ENCODE measurements around the gene EAF1.
"Not testable (repeated sequence)": the region's sequence is repeated elsewhere in the genome, so short reads cannot be mapped to it uniquely, and the experiment has no call there.

EAF1 gene

GRCh38 chr3:15453501-15453900 lies 26.1 kb downstream of the EAF1 start:
- no peak for DNase-seq

GRCh38 chr3:15453991-15454625 lies 26.7 kb downstream of the EAF1 start:
- no peak for DNase-seq

DNA sequence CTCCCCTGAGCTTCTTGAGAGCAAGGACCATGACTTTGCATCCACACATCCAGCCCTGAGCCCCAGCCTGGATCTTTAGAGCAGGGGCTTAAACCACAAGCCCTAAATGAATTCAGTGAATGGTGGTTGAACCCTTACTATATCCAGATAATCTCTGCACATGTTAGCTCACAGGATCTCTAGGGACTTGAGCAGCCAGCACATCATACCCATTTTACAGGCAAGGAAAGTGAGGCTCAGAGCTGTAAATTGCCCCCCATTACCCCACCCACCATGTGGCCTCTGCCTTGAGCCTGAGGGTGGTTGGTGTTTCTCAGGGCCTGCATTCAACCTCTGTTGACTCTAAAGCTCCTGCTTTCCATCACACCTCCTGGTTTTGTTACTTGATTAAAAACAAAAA lies 27.6 kb downstream of the EAF1 start:
- DNase-seq: no peak

DNA sequence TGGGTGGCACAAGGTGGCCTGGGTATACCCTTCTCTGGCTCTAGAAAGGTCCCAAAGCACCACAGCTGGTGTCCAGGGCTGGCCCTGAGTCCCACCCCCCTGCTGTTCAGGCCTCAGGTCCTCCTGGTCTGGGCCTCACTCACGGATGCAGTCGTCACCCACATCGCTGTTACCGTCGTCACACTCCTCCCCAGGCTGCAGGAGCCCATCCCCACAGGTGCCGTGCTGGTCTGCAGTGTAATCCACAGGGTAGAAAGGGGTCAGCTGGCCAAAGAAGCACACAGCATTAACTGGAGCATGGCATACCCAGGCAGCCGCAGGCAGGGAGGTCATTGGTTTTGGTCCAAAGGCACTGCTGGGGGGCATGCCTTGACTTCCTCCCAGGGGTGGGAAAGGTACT lies 28.4 kb downstream of the EAF1 start:
- DNase-seq: no peak

- no peak for DNase-seq
Measured at GRCh38 chr3:15456321-15456720, 28.9 kb downstream of the EAF1 start.

- not testable (repeated sequence) for DNase-seq
Measured at GRCh38 chr3:15456915-15457314, 29.5 kb downstream of the EAF1 start.

DNA sequence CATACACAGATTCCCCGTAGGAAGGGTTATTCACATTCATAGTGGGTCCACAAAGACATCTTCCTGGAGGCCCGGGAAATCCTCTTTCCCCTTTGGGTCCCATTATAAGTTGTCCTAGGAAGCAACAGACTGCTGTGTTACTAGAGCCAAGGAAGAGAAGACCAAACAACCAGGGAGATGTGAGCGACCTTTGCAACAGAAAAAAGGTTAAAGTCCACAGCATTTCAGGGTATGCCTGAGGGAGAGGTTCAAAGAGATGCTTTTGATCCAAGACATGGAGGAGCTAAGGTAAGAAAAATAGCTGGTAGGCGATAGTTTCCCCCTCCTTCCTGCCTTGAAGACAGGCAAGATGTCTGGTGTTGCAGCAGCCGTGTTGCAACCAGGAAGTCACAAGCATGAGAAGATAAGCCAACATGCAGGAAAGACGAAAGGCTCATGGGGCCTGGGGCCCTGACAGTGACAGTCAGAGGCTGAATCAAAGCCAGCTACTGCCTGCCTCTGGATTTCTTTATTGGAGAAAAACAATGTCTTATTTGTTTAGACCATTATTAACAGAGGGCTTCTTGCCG lies 30.9 kb downstream of the EAF1 start:
- no peak for DNase-seq

GRCh38 chr3:15460891-15461531 lies 33.6 kb downstream of the EAF1 start:
- DNase-seq: no peak

- no peak for DNase-seq
Measured at GRCh38 chr3:15462451-15462850, 35.1 kb downstream of the EAF1 start.

DNA sequence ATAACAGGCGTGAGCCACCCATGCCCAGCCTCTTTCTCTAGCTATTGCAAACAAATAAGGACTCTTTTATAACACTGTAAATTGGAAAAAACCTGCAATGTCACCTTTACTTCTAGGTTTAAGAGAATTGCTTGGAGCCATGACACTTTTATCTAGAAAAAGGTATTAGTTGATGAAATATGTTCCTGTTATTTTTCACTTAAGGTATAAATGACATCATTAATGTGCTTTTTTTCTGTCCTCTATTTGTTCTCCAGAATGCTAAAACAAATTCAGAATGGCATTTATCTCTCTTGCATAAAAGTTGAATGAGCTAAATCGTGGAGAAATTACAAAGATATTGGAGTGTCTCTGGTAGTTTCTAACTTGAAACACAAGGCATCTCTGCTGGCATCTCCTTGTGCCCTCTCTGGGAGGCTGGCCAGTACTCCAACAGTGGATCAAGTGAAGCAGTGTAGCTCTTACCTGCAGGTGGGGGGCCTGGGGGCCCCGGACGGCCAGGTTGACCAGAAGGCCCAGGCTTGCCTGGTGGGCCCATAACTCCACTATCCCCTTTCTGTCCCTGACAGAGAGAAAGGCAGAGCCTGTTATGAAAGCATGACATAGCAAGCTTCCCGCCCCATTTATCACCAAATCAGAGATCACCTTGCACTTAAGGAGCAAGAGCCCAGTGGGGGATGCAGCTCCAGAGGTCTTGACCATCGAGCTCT lies 38.6 kb downstream of the EAF1 start:
- DNase-seq: no peak

DNA sequence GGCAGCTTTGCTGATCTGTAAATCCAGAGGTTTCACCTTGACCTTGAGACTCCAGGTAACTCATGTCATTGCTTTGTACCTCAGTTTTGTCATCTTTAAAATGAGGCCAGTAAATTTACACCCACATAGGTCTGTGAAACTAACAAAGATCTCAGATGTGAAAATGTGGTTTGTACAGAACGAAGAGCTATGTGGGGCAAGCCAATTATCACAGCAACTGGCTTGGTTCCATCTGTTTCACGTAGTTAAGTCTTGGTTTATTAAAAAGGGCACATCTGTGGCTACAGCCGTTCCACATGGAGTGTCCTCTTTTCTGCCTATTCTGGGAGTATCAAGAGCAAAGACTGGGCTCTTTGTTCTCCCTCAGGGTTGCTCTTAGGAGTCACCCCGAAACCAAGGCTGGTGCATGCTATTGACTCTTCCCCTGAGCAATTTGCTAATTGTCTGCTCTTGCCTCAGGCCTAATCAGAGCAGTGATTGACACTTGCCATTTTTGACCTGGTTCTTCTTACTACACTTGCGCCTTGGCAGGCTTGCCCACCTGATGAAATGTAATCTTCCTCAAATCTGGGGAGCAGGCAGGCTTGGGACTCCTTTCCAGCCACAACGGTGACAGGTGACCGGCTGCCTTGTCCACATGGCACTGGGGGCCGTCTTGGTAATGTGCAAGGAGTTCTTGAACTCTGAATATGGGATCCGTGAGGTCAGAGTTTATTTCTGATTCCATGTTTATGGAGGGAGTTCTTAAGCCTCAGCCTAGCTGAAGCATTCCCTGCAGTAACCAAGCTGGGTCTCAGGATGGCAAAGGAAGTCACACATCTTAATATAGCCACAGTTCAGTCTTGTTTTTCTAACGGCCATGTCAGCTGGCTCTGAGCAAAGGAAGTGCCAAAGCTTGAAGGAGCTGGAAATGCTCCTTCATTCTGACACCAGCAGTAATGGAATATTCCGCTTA lies 40.1 kb downstream of the EAF1 start:
- DNase-seq: no peak

DNA sequence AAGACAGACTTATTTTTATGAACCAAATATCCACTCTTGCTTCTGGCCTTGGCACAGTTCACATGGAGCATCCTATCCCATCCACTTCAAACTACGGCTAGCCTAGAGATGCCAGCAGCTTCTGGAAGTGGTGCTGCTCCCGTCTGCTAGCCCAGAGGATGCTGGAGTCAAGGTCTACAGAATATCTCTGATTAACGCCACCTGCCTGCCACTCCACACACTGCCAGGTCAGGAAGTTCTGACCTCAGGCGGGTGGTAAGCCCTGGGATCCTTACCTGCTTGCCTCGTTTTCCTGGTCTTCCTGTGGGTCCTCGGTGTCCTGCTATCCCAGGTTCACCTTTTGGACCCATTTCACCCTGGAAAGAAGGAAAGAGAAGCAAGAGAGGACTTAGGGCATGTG lies 42.9 kb downstream of the EAF1 start:
- DNase-seq: no peak

GRCh38 chr3:15470849-15471248 lies 43.5 kb downstream of the EAF1 start:
- no peak for DNase-seq

GRCh38 chr3:15471861-15472260 lies 44.5 kb downstream of the EAF1 start:
- no peak for DNase-seq

DNA sequence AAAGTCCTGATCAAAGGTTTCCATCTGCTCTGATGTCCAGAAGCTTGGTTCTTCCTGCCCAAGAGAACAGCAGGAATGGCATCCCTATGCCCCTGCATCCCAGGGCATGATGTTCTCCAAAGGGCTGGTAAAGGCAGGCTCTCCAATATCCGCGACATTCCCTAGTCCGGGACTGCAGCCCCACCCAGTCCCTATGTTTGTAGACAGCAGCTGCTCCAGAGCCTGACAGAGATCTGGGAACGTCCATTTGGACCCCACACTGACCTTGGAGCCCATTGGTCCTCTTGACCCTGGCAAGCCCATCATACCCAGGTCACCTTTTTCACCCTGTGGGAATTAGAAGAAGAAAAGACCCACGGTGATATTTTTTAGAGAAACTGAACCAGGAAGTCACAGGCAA lies 47.8 kb downstream of the EAF1 start:
- no peak for DNase-seq

- no peak for DNase-seq
Measured at GRCh38 chr3:15476378-15476777, 49.0 kb downstream of the EAF1 start.

GRCh38 chr3:15477951-15478639 lies 50.7 kb downstream of the EAF1 start:
- no peak for DNase-seq

DNA sequence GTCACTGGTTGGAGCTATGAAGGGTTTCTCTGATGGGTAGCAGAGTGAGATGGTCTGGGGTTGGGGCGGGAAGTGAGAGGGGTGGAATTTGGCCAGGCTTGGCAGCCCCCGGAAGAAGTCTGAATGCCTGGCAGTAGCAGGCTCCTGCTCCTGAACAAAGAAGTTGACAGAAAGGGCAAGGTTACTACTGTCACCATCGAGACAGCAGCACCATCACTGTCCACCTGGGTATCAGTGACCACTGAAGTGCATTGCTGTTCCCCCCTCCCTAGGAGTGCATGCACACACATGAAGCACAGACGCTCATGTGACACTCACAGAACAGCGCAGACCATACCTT lies 51.2 kb downstream of the EAF1 start:
- DNase-seq: no peak

DNA sequence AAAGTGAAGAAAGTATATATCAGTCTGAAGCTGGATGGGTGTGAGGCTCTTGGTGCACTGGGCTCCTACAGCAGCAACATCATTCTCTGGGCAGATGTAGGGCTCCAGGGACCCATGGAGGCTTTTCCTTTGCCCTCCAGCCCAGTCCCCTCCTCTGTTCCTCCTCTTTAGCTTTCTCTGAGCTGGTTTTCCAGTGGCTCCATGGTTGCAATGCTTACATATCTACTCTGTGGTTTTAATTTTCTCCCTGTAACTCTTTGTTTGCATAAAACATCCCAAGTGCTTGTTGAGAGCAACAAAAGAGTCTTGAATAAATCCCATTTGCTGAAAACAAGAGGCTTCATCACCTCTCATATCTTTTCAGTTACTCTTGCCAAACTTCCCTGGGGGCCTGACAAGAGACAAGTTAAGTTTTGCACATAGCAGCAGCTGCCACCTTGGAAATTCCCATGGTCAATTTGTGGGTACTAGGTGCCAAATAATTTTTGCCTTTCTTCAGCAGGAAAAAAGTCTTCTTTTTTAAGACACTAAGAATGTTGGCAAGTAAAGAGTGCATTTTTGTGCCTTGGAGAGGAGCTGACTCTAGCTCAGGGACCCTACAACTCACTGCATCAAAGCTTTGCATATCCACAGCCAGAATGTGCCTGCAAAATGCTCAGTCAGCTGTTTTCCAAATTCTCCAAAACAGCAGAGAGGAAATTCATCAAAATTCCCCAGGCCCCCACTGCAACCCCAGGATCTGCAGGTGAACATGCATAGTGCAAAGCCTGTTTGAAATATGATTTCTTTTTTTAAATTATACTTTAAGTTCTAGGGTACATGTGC lies 52.2 kb downstream of the EAF1 start:
- DNase-seq: no peak

GRCh38 chr3:15484551-15484950 lies 57.2 kb downstream of the EAF1 start:
- not testable (repeated sequence) for DNase-seq

GRCh38 chr3:15486020-15486419 lies 58.6 kb downstream of the EAF1 start:
- no peak for DNase-seq

Measured in NCI-H2081 (cell line).